Esophagus squamous epithelium (tissue), 5 donors: Measurements from ENCODE around the gene GRB2. TPM values are rescaled to one million over a fixed set of nuclear protein-coding genes. Genes with fewer than 3 reads are reported as not detected.

Source experiments
- DNase-seq: peaks from one replicate; lab custom pipeline; 2025; lab: John Stamatoyannopoulos, UW
- H3K27ac ChIP-seq, 4 donors: fragments of 200-600 bp; sonication (generic); one replicate each; pipeline ENCODE4 v1.5.1; 2016 to 2019; ENCODE audit warnings: mild to moderate bottlenecking in 1 of 4
- H3K27me3 ChIP-seq, 4 donors: fragments of 200-600 bp; sonication (generic); 1 replicate in 3 of 4; 2 replicates in 1 of 4; pipeline versions ENCODE4 v1.5.1 to v1.6.0; 2017 to 2021; ENCODE audit warnings: antibody characterized with exemption in 1 of 4
- H3K36me3 ChIP-seq, 3 donors: fragments of 200-600 bp; sonication (generic); one replicate each; pipeline ENCODE4 v1.5.1; 2016 to 2019
- H3K4me1 ChIP-seq, 3 donors: fragments of 200-600 bp; sonication (generic); one replicate each; pipeline ENCODE4 v1.5.1; 2017 to 2019
- H3K4me3 ChIP-seq, 4 donors: fragments of 200-600 bp; sonication (generic); 1 replicate in 3 of 4; 2 replicates in 1 of 4; pipeline ENCODE4 v1.5.1; 2016 to 2019; ENCODE audit warnings: mild to moderate bottlenecking in 2 of 4, moderate library complexity in 1 of 4
- H3K9me3 ChIP-seq, 3 donors: fragments of 200-600 bp; sonication (generic); one replicate each; pipeline ENCODE4 v1.5.1; 2016 to 2019
- CTCF ChIP-seq, 6 experiments: fragments of 450-650 bp in 4 of 6; fragments of 200-600 bp in 2 of 6; sonication (generic) in 2 of 6; IDR thresholded peaks; one replicate each; pipeline ENCODE4 v1.5.1; 2016 to 2019; ENCODE audit warnings: antibody characterized with exemption in 6 of 6, mild to moderate bottlenecking in 4 of 6, moderate library complexity in 4 of 6
- POLR2A ChIP-seq, 4 donors: fragments of 450-650 bp; IDR thresholded peaks; one replicate each; pipeline ENCODE4 v1.6.1; 2017; ENCODE audit warnings: antibody characterized with exemption in 4 of 4, mild to moderate bottlenecking in 4 of 4, moderate library complexity in 3 of 4
- whole genome bisulfite sequencing, 2 donors: methylation state at CpG; one replicate each; pipeline ENCODE4 v1.1.5; 2018; 5-methylcytosine and 5-hydroxymethylcytosine counted together
- intact Hi-C: fragments of 100-400 bp; cut with DNase I; formaldehyde crosslinking; loops from one replicate; pipeline ENCODE4 v1.15.0; 2022
- total RNA-seq, 4 donors: library from RNA; depleted of rRNA; stranded (reverse); fragments of >200 nt; gene quantifications; one replicate each; pipeline ENCODE4 v1.1.0, GENCODE V29; 2016
- donor health status: DM: yes; HTN: yes; CAD: no.

Gene GRB2
- total RNA-seq, 4 donors from 2014 or later: 58.9 to 128 (median 107) TPM

- H3K36me3 ChIP-seq: peaks cover 0 to 19% (median 4%) of the 10 kb centered on the region in 3 donors
- H3K4me3 ChIP-seq: no peak overlapping the region
- no peaks in the 10 kb centered on the region for H3K9me3 ChIP-seq
- DNase-seq: no peak
- peaks cover 0 to 28% (median 8%) of the 10 kb centered on the region in 3 donors for H3K4me1 ChIP-seq
- H3K27me3 ChIP-seq: no peaks in the 10 kb centered on the region
- peak overlapping the region in 3 of 4 donors; percentile 6 to 60 (median 57) for H3K27ac ChIP-seq
- intact Hi-C loops: no loop called here
- 35 to 61% methylated on average over 5 to 12 of the region's 14 CpGs for WGBS, 2 donors
- no peak for TF ChIP-seq CTCF (IDR thresholded peaks at IDR 0.05)
These were observed 91.4 kb downstream of the GRB2 start for GRCh38 chr17:75313941-75314551.

GRCh38 chr17:75308732-75309629 is 96.5 kb downstream of the GRB2 start:
- TF ChIP-seq POLR2A (IDR thresholded peaks at IDR 0.05) (no peak), CTCF (IDR thresholded peaks at IDR 0.05) (no peak)
- H3K27ac ChIP-seq: peak overlapping the region in 3 of 4 donors; percentile 19 to 74 (median 54)

GRCh38 chr17:75307957-75308731 is 97.3 kb downstream of the GRB2 start:
- TF ChIP-seq POLR2A (IDR thresholded peaks at IDR 0.05) (no peak), CTCF (IDR thresholded peaks at IDR 0.05) (no peak)
- Histone ChIP-seq H3K4me1 (peaks cover 0 to 11% (median 8%) of the 10 kb centered on the region in 3 donors), H3K27me3 (no peaks in the 10 kb centered on the region), H3K36me3 (no peaks in the 10 kb centered on the region), H3K4me3 (no peak overlapping the region), H3K27ac (peak overlapping the region in 1 of 4 donors; percentile 19), H3K9me3 (no peaks in the 10 kb centered on the region)
- no peak for DNase-seq
- intact Hi-C loops: no loop called here
- WGBS, 2 donors: 79 to 83% methylated on average over 12 to 13 of the region's 13 CpGs

More at GRCh38 chr17:75308732-75309629, 96.5 kb downstream of the GRB2 start:
- DNase-seq: no peak
- Histone ChIP-seq H3K4me1 (peaks cover 0 to 11% (median 8%) of the 10 kb centered on the region in 3 donors), H3K27me3 (no peaks in the 10 kb centered on the region), H3K9me3 (no peaks in the 10 kb centered on the region), H3K36me3 (no peaks in the 10 kb centered on the region), H3K4me3 (no peak overlapping the region)
- intact Hi-C loops: no loop called here
- 62 to 66% methylated on average over 19 to 20 of the region's 20 CpGs for WGBS, 2 donors

DNA sequence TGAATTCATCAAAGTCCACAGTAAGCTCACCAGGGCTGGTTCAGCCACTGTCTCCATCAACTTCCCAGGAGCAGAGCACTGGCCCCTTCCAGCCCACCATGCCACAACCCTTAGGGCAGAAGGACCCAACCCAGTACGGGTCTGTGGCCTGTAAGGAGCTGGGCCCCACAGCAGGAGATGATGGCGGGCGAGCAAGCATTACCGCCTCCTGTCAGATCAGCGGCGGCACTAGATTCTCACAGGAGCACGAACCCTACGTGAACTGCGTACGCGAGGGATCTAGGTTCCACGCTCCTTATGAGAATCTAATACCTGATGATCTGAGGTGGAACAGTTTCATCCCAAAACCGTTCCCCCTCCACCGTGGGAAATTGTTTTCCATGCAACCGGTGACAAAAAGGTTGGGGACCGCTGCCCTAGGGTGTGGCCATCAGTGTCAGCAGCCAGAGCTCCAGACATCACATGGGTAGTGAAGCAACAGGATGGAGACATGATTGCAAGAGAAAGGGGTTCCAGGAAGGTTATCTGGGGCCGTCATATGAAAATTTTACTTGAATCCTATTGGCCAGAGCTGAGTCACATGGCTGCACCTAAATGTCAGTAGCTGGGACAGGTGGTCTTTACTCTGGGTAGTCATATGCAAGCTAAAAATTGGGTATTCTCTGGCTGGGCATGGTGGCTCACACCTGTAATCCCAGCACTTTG is 103.8 kb downstream of the GRB2 start:
- H3K4me1 ChIP-seq: peaks cover 0 to 5% (median 0%) of the 10 kb centered on the region in 3 donors
- 50 to 87% methylated on average over 1 to 13 of the region's 17 CpGs for WGBS, 2 donors
- no peaks in the 10 kb centered on the region for H3K9me3 ChIP-seq
- H3K4me3 ChIP-seq: no peak overlapping the region
- no peaks in the 10 kb centered on the region for H3K27me3 ChIP-seq
- H3K36me3 ChIP-seq: no peaks in the 10 kb centered on the region
- intact Hi-C loops: no loop called here
- no peak overlapping the region for H3K27ac ChIP-seq
- TF ChIP-seq POLR2A (IDR thresholded peaks at IDR 0.05): no peak
- no peak for TF ChIP-seq CTCF (IDR thresholded peaks at IDR 0.05)
- no peak for DNase-seq
